ENCODE results near the gene MGAT4D.
"Not testable (repeated sequence)": the region's sequence is repeated elsewhere in the genome, so short reads cannot be mapped to it uniquely, and the experiment has no call there.

MGAT4D gene

GRCh38 chr4:140427106-140427918, 70.8 kb downstream of the MGAT4D start, which contains the start of gene CLGN:
Gene CLGN, minus strand, starts transcription at chr4:140427648. Its CDS starts 14,570 bp downstream, at chr4:140413078.
- H3K4me3 ChIP-seq (ENCODE audit: low read depth, low read length): peak within 1 kb of the TSS; percentile 68
- peak; percentile 81 for DNase-seq (ENCODE audit: low read depth)
- TF ChIP-seq POLR2A (IDR thresholded peaks at IDR 0.05; ENCODE audit: extremely low read depth, insufficient read length) (no peak), CTCF (IDR thresholded peaks at IDR 0.05; ENCODE audit: low read depth, low read length) (peak; percentile 37)

- peak overlapping the region; percentile 68 for H3K4me3 ChIP-seq (ENCODE audit: low read depth, low read length)
- DNase-seq (ENCODE audit: low read depth): peak; percentile 54
- TF ChIP-seq MYC (IDR thresholded peaks at IDR 0.05; ENCODE audit: low read depth, low read length): no peak
- TF ChIP-seq CTCF (IDR thresholded peaks at IDR 0.05; ENCODE audit: low read depth, low read length): peak; percentile 6
- TF ChIP-seq MAX (IDR thresholded peaks at IDR 0.05; ENCODE audit: low read depth, low read length): no peak
Measured at GRCh38 chr4:140426610-140427105, 71.4 kb downstream of the MGAT4D start.

- TF ChIP-seq MAX (IDR thresholded peaks at IDR 0.05; ENCODE audit: low read depth, low read length) (no peak), POLR2A (IDR thresholded peaks at IDR 0.05; ENCODE audit: extremely low read depth, insufficient read length) (no peak), CTCF (IDR thresholded peaks at IDR 0.05; ENCODE audit: low read depth, low read length) (no peak), MYC (IDR thresholded peaks at IDR 0.05; ENCODE audit: low read depth, low read length) (no peak)
- no peak for DNase-seq (ENCODE audit: low read depth)
- H3K4me3 ChIP-seq (ENCODE audit: low read depth, low read length): no peak overlapping the region
Measured at GRCh38 chr4:140423106-140423505, 75.0 kb downstream of the MGAT4D start.

GRCh38 chr4:140413130-140413969, 84.7 kb downstream of the MGAT4D start:
- H3K4me3 ChIP-seq (ENCODE audit: low read depth, low read length); DNase-seq (ENCODE audit: low read depth): not testable (repeated sequence)

- H3K4me3 ChIP-seq (ENCODE audit: low read depth, low read length): no peak overlapping the region
- TF ChIP-seq MAX (IDR thresholded peaks at IDR 0.05; ENCODE audit: low read depth, low read length): no peak
- TF ChIP-seq POLR2A (IDR thresholded peaks at IDR 0.05; ENCODE audit: extremely low read depth, insufficient read length): no peak
- no peak for TF ChIP-seq MYC (IDR thresholded peaks at IDR 0.05; ENCODE audit: low read depth, low read length)
- TF ChIP-seq CTCF (IDR thresholded peaks at IDR 0.05; ENCODE audit: low read depth, low read length): no peak
- DNase-seq (ENCODE audit: low read depth): no peak
Measured at GRCh38 chr4:140408974-140409373, 89.1 kb downstream of the MGAT4D start.

- H3K4me3 ChIP-seq (ENCODE audit: low read depth, low read length): no peak overlapping the region
- TF ChIP-seq POLR2A (IDR thresholded peaks at IDR 0.05; ENCODE audit: extremely low read depth, insufficient read length): no peak
- TF ChIP-seq MYC (IDR thresholded peaks at IDR 0.05; ENCODE audit: low read depth, low read length): no peak
- TF ChIP-seq MAX (IDR thresholded peaks at IDR 0.05; ENCODE audit: low read depth, low read length): no peak
- no peak for TF ChIP-seq CTCF (IDR thresholded peaks at IDR 0.05; ENCODE audit: low read depth, low read length)
- no peak for DNase-seq (ENCODE audit: low read depth)
Measured at GRCh38 chr4:140406292-140406691, 91.8 kb downstream of the MGAT4D start.

Measured in NB4 (cell line).